DMS53 treated with DMSO at 0.1 percent for 48 hours (cell line): ENCODE data around the gene ATP5F1D.
A peak's percentile ranks its signal among the peaks of the same experiment; 100 is the strongest.

Source experiments
- DNase-seq: peaks from one replicate; lab custom pipeline; 2025; ENCODE audit not compliant: unreplicated experiment; lab: John Stamatoyannopoulos, UW

Gene ATP5F1D

DNA sequence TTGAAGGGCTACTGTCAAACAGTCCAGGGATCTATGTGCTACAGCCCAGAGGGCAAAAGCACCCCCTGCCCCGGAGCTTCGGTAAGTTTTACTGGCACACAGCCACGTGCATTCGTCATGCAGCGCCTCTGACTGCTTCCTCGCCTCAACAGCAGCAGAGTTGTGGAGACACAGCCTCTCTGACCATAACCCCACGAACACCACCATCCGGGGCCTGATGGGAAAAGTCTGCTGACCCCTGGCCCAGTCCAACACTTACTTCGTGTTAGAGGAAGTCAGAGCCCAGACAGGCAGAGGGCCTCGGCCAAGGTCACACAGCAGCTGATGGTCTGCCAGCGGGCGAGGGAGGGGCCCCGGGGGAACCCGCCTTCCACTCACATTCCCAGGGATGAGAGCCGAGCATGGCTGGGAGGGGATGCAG lies 8.9 kb upstream of the ATP5F1D start:
- no peak for DNase-seq

DNA sequence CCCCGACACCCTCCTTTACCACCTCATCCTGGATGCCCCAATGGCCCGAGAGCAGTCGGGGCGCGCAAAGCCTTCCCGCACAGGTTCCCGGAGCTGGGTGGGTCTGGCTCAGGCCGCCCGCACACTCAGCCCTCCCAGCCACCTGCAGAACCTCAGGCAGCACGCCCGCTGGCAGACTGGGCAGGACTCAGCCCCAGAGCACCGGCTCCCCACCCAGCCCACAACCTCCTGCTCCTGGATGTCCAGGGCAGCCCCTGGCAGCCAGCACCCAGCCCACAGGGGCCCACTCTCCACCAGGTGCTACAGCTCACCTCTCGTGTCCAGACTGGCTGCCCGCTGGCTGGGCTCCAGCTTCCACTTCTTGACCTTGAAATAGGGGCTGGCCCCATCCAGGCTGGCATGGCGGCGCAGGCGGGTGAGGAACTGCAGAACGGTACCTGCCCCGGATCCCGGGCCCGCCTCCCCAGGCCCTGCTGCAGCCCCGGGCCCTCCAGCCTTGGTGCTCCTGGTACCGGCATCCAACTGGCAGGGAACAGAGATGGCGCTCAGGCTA lies 8.4 kb upstream of the ATP5F1D start:
- DNase-seq: no peak

DNA sequence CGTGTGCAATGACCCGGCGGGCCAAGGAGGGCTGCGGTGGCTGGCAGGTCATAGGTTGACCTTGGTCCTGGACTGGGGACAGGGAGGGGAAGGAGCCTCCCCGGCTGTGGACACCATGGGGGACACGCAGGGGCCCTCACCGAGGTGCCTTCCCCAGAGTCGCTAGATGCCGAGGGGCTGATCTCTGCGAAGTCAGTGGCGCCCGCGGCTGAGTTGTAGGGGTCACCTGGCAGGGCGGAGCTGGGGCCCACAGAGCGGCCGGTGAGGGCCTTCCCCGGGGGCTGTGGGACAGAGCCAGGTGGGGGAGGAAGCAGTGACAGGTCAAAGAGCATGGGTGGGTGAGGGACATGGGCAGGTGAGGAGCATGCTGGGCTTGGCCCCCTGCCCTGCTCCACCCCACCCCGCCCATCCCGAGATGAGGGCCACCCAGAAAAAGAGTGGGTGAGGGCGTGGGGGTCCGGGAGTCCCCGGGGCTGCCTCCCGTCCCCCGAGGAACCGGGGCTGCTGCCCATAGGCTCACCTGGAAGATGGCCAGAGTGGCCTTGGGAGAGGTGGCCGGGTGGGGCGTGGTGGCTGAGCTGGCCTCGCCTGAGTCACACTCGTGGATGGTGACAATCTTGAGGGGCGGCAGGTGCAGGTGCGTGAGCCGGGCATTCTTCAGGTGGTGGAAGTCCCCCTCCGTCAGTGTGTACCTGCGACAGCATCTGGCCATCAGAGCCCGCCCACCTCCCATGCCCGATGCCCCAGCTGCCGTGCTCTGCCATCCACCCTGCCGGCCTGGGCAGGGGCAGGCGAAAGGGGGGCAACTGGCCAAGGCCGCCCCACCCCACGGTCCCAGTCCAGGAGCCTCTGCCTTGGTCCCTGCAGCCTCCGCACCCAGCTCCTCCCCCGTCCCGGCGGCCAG lies 7.2 kb upstream of the ATP5F1D start:
- DNase-seq: no peak

GRCh38 chr19:1234955-1235380 lies 6.6 kb upstream of the ATP5F1D start:
- DNase-seq: no peak

GRCh38 chr19:1235625-1236538 lies 5.7 kb upstream of the ATP5F1D start:
- no peak for DNase-seq

- no peak for DNase-seq
Observed at GRCh38 chr19:1236576-1236975, 5.0 kb upstream of the ATP5F1D start.

- no peak for DNase-seq
Observed at GRCh38 chr19:1237027-1237659, 4.4 kb upstream of the ATP5F1D start.

- DNase-seq: no peak
Observed at GRCh38 chr19:1237754-1238368, 3.7 kb upstream of the ATP5F1D start, which contains the start of gene CBARP. TSS of gene CBARP (minus strand) at chr19:1238005. CDS start at chr19:1236100, 1,905 bp downstream.

GRCh38 chr19:1238369-1239303 lies 2.9 kb upstream of the ATP5F1D start:
- no peak for DNase-seq

DNA sequence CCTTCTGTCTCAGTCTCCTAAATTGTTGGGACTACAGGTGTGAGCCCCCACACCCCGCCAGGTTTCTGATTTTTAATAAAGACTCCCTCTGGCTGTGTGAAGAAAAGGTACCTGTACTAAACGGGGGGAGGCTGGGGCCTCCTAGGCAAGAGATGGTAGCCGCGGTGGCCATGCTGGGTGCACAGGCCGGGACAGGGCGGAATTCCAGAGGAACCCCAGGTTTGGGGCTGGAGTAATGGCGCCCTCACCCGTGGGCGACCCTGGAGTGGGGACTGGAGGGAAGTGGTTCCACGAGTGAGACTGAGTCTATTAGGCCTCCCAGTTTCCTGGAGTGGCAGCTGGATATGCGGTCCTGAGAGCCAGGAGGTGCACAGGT lies 2.1 kb upstream of the ATP5F1D start:
- DNase-seq: no peak

- peak; percentile 64 for DNase-seq
Observed at GRCh38 chr19:1239796-1240737, 1.5 kb upstream of the ATP5F1D start.

- DNase-seq: no peak
Observed at GRCh38 chr19:1240925-1241324, 626 bp upstream of the ATP5F1D start.

DNA sequence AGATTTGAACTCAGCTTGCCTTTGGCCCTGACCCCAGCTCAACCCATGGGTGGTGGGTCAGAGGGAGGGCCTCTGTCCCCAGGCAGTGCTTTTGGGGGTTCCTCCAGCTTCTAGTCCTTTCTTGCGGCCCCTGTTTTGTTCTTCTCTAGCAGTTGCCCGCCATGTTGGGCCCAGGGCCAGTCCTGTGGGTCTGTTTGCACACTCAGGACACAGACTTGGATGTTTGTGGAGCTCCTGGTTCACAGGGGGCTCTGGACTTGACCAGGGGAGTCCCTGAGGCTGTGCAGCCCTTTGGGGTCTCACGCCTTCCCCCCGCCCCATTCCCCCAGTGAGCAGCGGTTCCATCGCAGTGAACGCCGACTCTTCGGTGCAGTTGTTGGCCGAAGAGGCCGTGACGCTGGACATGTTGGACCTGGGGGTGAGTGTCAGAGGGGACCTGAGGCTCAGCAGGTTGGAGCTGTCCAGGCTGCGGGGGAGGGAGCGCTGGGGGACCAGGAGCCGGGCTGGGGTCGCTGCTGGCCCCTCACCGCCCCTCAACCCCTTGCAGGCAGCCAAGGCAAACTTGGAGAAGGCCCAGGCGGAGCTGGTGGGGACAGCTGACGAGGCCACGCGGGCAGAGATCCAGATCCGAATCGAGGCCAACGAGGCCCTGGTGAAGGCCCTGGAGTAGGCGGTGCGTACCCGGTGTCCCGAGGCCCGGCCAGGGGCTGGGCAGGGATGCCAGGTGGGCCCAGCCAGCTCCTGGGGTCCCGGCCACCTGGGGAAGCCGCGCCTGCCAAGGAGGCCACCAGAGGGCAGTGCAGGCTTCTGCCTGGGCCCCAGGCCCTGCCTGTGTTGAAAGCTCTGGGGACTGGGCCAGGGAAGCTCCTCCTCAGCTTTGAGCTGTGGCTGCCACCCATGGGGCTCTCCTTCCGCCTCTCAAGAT lies 2.5 kb downstream of the ATP5F1D start:
- DNase-seq: peak; percentile 17

GRCh38 chr19:1244693-1245451 lies 3.3 kb downstream of the ATP5F1D start:
- no peak for DNase-seq

GRCh38 chr19:1245494-1246264 lies 4.1 kb downstream of the ATP5F1D start:
- no peak for DNase-seq
